Esophagus muscularis mucosa (tissue), 4 donors: Measurements from ENCODE around the gene SERPINB6. TPM values are rescaled to one million over a fixed set of nuclear protein-coding genes. Genes with fewer than 3 reads are reported as not detected.

Source experiments
- DNase-seq: peaks from one replicate; pipeline ENCODE4 v3.0.0-alpha.2; 2017; ENCODE audit errors: extremely low spot score
- H3K27ac ChIP-seq, 4 donors: fragments of 200-600 bp; sonication (generic); replicated peaks in 1 of 4; 1 replicate in 3 of 4; 2 replicates in 1 of 4; pipeline ENCODE4 v1.5.1; 2016 to 2019; ENCODE audit warnings: mild to moderate bottlenecking in 1 of 4
- H3K27me3 ChIP-seq, 4 donors: fragments of 200-600 bp; sonication (generic); one replicate each; pipeline versions ENCODE4 v1.5.1 to v1.6.0; 2016 to 2019
- H3K36me3 ChIP-seq, 4 donors: fragments of 200-600 bp; sonication (generic); one replicate each; pipeline ENCODE4 v1.5.1; 2016 to 2019
- H3K4me1 ChIP-seq, 4 donors: fragments of 200-600 bp; sonication (generic); one replicate each; pipeline ENCODE4 v1.5.1; 2016 to 2019
- H3K4me3 ChIP-seq, 4 donors: fragments of 200-600 bp; sonication (generic); 1 replicate in 2 of 4; 2 replicates in 2 of 4; pipeline ENCODE4 v1.5.1; 2016 to 2019; ENCODE audit warnings: mild to moderate bottlenecking in 4 of 4, moderate library complexity in 1 of 4
- H3K9me3 ChIP-seq, 4 donors: fragments of 200-600 bp; sonication (generic); 1 replicate in 3 of 4; 2 replicates in 1 of 4; pipeline ENCODE4 v1.5.1; 2016 to 2019
- CTCF ChIP-seq, 3 experiments: fragments of 200-600 bp in 2 of 3; fragments of 450-650 bp in 1 of 3; sonication (generic) in 2 of 3; IDR thresholded peaks; one replicate each; pipeline ENCODE4 v1.5.1; 2017 to 2019; ENCODE audit warnings: antibody characterized with exemption in 3 of 3, mild to moderate bottlenecking in 2 of 3, moderate library complexity in 1 of 3
- EP300 ChIP-seq: sonication (generic); formaldehyde crosslinking; IDR thresholded peaks from one replicate; pipeline ENCODE4 v1.6.1; 2017; ENCODE audit warnings: antibody characterized with exemption
- POLR2A ChIP-seq: fragments of 450-650 bp; IDR thresholded peaks from one replicate; pipeline ENCODE4 v1.6.1; 2017; ENCODE audit warnings: antibody characterized with exemption, moderate library complexity, mild to moderate bottlenecking, low read depth
- POLR2AphosphoS5 ChIP-seq, 2 donors: sonication (generic); formaldehyde crosslinking; IDR thresholded peaks; one replicate each; pipeline ENCODE4 v1.6.1; 2017; ENCODE audit warnings: antibody characterized with exemption in 2 of 2
- WGBS: methylation state at CpG from one replicate; pipeline ENCODE4 v1.1.5; 2018; 5-methylcytosine and 5-hydroxymethylcytosine counted together
- intact Hi-C: fragments of 100-400 bp; cut with DNase I; formaldehyde crosslinking; loops from one replicate; pipeline ENCODE4 v1.15.1; 2023
- total RNA-seq, 4 donors: library from RNA; depleted of rRNA; stranded (reverse); fragments of >200 nt; gene quantifications; one replicate each; pipeline versions ENCODE4 v1.1.0 to v1.2.1, GENCODE V29; 2016

The SERPINB6 gene
- total RNA-seq, 4 donors from 2014 or later, result 114 to 125 (median 124) TPM

GRCh38 chr6:2982426-2983117 is 11.2 kb upstream of the SERPINB6 start:
- Histone ChIP-seq H3K9me3 (no peaks in the 10 kb centered on the region), H3K27ac (peak overlapping the region; percentile 14 to 68 (median 52)), H3K4me3 (no peak overlapping the region), H3K36me3 (no peaks in the 10 kb centered on the region), H3K27me3 (no peaks in the 10 kb centered on the region), H3K4me1 (peaks cover 32 to 48% (median 43%) of the 10 kb centered on the region in 4 donors)
- intact Hi-C loops, result no loop called here
- no peak for DNase-seq
- TF ChIP-seq EP300 (no peak), CTCF (IDR thresholded peaks at IDR 0.05) (no peak), POLR2A (no peak), POLR2AphosphoS5 (IDR thresholded peaks at IDR 0.05) (no peak)
- WGBS, result 82% methylated on average over 4 of the region's 4 CpGs

GRCh38 chr6:2980465-2980855 is 9.1 kb upstream of the SERPINB6 start:
- Histone ChIP-seq H3K27me3 (no peaks in the 10 kb centered on the region), H3K4me1 (peaks cover 25 to 52% (median 44%) of the 10 kb centered on the region in 4 donors), H3K9me3 (no peaks in the 10 kb centered on the region), H3K36me3 (no peaks in the 10 kb centered on the region), H3K27ac (no peak overlapping the region), H3K4me3 (no peak overlapping the region)
- intact Hi-C loops, result no loop called here
- TF ChIP-seq POLR2A (no peak), CTCF (IDR thresholded peaks at IDR 0.05) (no peak), EP300 (no peak), POLR2AphosphoS5 (IDR thresholded peaks at IDR 0.05) (no peak)
- 91% methylated on average over 3 of the region's 3 CpGs for WGBS
- DNase-seq, result no peak

- intact Hi-C loops, result no loop called here
- Histone ChIP-seq H3K4me3 (no peak overlapping the region), H3K9me3 (no peaks in the 10 kb centered on the region), H3K27ac (no peak overlapping the region), H3K27me3 (no peaks in the 10 kb centered on the region), H3K4me1 (peaks cover 25 to 52% (median 44%) of the 10 kb centered on the region in 4 donors), H3K36me3 (no peaks in the 10 kb centered on the region)
- TF ChIP-seq CTCF (IDR thresholded peaks at IDR 0.05), result no peak
- TF ChIP-seq POLR2AphosphoS5 (IDR thresholded peaks at IDR 0.05), result no peak
- TF ChIP-seq POLR2A, result no peak
- no peak for TF ChIP-seq EP300
- DNase-seq, result no peak
- WGBS, result 85% methylated on average over 2 of the region's 2 CpGs
These were observed 8.6 kb upstream of the SERPINB6 start for GRCh38 chr6:2979819-2980464.

GRCh38 chr6:2978923-2979322 is 7.6 kb upstream of the SERPINB6 start:
- Histone ChIP-seq H3K27ac (no peak overlapping the region), H3K27me3 (no peaks in the 10 kb centered on the region), H3K4me1 (peaks cover 25 to 52% (median 44%) of the 10 kb centered on the region in 4 donors), H3K9me3 (no peaks in the 10 kb centered on the region), H3K4me3 (no peak overlapping the region), H3K36me3 (no peaks in the 10 kb centered on the region)
- WGBS, result 84% methylated on average over 4 of the region's 4 CpGs
- TF ChIP-seq POLR2AphosphoS5 (IDR thresholded peaks at IDR 0.05), result no peak
- TF ChIP-seq EP300, result no peak
- no peak for TF ChIP-seq CTCF (IDR thresholded peaks at IDR 0.05)
- TF ChIP-seq POLR2A, result no peak
- intact Hi-C loops, result no loop called here
- DNase-seq, result no peak
